ENCODE results near the gene SLFN11. TPM values are rescaled to one million over a fixed set of nuclear protein-coding genes. Genes with fewer than 3 reads are reported as not detected.

Gene SLFN11
- total and polyA plus RNA-seq, 2 experiments from 2014 or later, result not detected

DNA sequence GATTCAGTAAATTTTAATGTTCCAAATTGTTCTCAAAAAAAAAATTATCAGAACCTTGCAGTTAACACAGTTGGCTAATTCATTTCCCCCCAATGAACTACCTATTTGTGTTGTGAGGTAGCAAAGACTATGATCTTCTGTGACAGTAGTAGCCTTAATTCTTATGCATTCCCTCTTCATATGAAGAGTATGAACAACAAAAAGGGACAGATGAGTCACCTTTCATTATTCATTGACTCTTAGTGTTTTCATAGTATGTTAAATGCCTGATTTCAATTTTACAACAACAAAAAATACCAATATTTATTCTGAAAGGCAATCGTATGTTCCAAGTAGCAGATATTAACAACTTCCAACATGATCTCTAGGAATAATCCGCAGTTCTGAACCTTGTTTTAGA lies 3.6 kb upstream of the SLFN11 start:
- Histone ChIP-seq H3K27me3 (peaks cover 68% of the 10 kb centered on the region), H3K9me3 (ENCODE audit: low read depth) (no peaks in the 10 kb centered on the region), H3K27ac (no peak overlapping the region), H3K36me3 (no peaks in the 10 kb centered on the region), H3K4me1 (ENCODE audit: low read depth) (no peaks in the 10 kb centered on the region), H3K4me3 (no peak overlapping the region)
- no peak for DNase-seq (ENCODE audit: low read depth in 1 of 2, low spot score in 1 of 2)
- TF ChIP-seq, protein P1, sequence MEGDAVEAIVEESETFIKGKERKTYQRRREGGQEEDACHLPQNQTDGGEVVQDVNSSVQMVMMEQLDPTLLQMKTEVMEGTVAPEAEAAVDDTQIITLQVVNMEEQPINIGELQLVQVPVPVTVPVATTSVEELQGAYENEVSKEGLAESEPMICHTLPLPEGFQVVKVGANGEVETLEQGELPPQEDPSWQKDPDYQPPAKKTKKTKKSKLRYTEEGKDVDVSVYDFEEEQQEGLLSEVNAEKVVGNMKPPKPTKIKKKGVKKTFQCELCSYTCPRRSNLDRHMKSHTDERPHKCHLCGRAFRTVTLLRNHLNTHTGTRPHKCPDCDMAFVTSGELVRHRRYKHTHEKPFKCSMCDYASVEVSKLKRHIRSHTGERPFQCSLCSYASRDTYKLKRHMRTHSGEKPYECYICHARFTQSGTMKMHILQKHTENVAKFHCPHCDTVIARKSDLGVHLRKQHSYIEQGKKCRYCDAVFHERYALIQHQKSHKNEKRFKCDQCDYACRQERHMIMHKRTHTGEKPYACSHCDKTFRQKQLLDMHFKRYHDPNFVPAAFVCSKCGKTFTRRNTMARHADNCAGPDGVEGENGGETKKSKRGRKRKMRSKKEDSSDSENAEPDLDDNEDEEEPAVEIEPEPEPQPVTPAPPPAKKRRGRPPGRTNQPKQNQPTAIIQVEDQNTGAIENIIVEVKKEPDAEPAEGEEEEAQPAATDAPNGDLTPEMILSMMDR (IDR thresholded peaks at IDR 0.05; ENCODE audit: low read depth, low read length), result no peak

DNA sequence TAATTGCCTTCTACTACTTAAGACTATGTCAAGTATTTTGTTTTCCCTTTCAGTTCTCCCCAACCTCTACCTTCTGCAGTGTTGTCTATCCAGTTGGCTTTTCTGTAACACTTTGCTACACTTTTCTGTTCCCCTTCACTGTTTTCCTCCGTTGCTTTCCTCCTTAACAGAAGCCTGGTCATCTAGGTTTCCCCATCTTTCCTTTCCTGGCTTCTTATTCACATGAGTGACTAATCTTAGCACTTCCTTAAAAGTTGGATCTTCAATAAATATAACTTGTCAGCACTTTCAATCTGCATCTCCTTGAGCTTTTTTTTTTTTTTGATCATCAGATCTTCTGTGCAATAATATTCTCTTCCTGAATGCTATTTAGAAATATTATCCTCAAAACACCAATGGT lies 2.8 kb upstream of the SLFN11 start:
- Histone ChIP-seq H3K4me3 (no peak overlapping the region), H3K27ac (no peak overlapping the region), H3K36me3 (no peaks in the 10 kb centered on the region), H3K9me3 (ENCODE audit: low read depth) (no peaks in the 10 kb centered on the region), H3K4me1 (ENCODE audit: low read depth) (no peaks in the 10 kb centered on the region), H3K27me3 (peaks cover 77% of the 10 kb centered on the region)
- peak in 1 of 2 donors; percentile 22 for DNase-seq (ENCODE audit: low read depth in 1 of 2, low spot score in 1 of 2)
- TF ChIP-seq, protein P1 (IDR thresholded peaks at IDR 0.05; ENCODE audit: low read depth, low read length), result no peak

DNA sequence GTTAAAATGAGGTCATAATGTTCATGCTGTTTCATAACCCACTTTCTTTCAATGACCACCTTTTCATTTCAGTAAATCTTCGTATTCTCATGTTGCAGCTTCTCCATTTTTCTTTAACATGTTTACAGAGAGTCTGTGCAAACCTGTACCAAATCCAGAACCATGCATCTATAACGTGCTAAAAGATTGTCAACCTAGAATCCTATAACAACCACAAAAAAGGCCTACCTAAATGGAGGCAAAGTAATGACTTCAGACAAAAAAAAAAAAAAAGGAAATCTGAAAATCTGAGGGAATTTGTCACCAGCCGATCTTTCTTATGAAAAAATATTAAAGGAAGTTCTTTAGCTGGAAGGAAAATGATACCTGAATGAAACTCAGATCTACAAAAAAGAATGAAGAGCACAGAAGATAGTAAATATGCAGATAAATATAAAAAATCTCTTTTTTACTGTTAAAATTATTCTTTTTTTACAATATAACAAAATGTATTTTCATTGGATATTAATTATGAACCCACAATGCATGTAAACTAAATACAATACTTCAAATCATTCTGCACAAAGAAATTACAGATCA lies 1.4 kb upstream of the SLFN11 start:
- no peaks in the 10 kb centered on the region for H3K4me1 ChIP-seq (ENCODE audit: low read depth)
- H3K27me3 ChIP-seq, result peaks cover 90% of the 10 kb centered on the region
- DNase-seq (ENCODE audit: low read depth in 1 of 2, low spot score in 1 of 2), result no peak
- TF ChIP-seq, protein P1 (IDR thresholded peaks at IDR 0.05; ENCODE audit: low read depth, low read length), result no peak
- H3K4me3 ChIP-seq, result no peak overlapping the region
- no peaks in the 10 kb centered on the region for H3K36me3 ChIP-seq
- no peak overlapping the region for H3K27ac ChIP-seq
- no peaks in the 10 kb centered on the region for H3K9me3 ChIP-seq (ENCODE audit: low read depth)

DNA sequence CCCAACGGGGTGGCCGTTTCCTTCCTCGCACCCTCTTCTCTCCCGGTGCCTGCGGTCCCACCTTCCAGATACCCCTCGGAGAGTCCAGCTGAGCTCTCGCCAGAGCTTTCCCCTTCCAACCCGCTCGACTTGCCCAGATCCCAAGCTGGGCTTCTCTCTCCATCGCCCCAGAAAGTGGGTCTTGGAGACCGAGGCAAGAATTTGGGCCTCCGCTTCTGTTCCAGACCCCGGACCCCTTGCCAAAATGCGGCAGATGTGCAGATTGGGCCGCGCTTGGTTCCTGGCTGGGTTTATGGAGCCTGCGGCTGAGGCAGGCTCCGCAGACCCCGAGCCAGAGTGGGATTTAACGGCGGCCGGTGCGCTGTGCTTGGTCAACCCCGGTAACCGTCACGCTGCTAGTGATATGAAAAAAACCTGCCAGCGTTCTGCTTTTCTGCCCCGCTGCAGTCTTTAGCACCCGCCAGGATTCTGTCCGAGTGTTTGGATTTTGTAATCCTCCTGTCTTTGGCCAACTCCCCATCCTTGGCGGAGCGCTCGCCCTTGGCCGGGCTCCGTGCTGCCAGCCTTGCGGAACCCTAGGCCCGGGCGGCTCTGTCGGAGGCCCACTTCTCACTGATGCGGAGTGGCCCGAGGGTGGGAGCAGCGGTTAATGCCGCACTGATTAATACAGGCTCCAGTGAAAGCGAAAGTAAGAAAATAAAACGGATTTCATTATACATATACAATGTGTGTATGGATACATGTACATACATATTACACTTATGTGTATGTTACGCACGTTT lies 754 bp upstream of the SLFN11 start:
- H3K4me1 ChIP-seq (ENCODE audit: low read depth), result no peaks in the 10 kb centered on the region
- peak; percentile 17 to 76 for DNase-seq (ENCODE audit: low read depth in 1 of 2, low spot score in 1 of 2)
- H3K27ac ChIP-seq, result no peak overlapping the region
- peak overlapping the region; percentile 2 for H3K4me3 ChIP-seq
- peaks cover 97% of the 10 kb centered on the region for H3K27me3 ChIP-seq
- TF ChIP-seq, protein P1 (IDR thresholded peaks at IDR 0.05; ENCODE audit: low read depth, low read length), result no peak
- no peaks in the 10 kb centered on the region for H3K9me3 ChIP-seq (ENCODE audit: low read depth)
- H3K36me3 ChIP-seq, result no peaks in the 10 kb centered on the region

DNA sequence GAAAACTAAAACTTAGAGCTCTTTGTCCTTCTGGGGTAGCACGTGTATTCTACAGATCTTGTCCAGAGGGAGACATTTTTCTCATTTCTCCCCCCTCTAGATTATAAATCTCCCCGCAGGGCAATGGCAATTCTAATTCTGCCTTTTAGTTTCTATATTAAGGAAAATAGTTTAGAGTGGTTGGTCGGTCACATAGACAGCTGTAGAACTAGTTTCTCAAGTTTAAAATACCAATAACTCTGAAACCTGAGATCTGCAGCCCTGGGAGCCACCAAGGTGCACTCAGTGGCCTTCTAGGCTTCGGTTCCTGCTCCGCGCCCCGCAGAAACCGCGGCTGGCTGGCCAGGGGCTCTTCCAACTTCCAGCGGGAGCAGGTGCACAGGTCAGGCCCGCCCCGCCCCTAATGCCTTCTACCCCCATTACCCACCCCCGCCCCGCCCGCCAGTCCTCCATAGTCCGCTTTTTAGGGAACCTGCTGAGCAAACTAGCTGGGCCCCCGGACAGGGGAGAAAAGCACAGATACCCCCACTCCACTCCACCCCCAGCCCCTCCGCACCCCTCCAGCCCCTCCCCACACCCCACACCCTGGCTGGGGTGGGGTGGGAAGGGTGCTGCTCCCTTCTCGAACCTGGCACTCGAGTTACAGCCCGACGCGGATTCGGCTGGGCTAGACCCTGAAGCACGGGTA lies 431 bp downstream of the SLFN11 start:
- no peaks in the 10 kb centered on the region for H3K36me3 ChIP-seq
- DNase-seq (ENCODE audit: low read depth in 1 of 2, low spot score in 1 of 2), result no peak
- TF ChIP-seq, protein P1 (IDR thresholded peaks at IDR 0.05; ENCODE audit: low read depth, low read length), result no peak
- no peak overlapping the region for H3K27ac ChIP-seq
- H3K4me1 ChIP-seq (ENCODE audit: low read depth), result no peaks in the 10 kb centered on the region
- no peaks in the 10 kb centered on the region for H3K9me3 ChIP-seq (ENCODE audit: low read depth)
- peaks cover 99% of the 10 kb centered on the region for H3K27me3 ChIP-seq
- H3K4me3 ChIP-seq, result no peak overlapping the region

Measured in cardiac muscle cell (in vitro differentiated cells and primary cell).